ENCODE measurements around the gene PTPN14. TPM values are rescaled to one million over a fixed set of nuclear protein-coding genes. Genes with fewer than 3 reads are reported as not detected.

PTPN14 gene
- total RNA-seq, 4 donors from 2014 or later: 4.5 to 9.7 (median 7.1) TPM

DNA sequence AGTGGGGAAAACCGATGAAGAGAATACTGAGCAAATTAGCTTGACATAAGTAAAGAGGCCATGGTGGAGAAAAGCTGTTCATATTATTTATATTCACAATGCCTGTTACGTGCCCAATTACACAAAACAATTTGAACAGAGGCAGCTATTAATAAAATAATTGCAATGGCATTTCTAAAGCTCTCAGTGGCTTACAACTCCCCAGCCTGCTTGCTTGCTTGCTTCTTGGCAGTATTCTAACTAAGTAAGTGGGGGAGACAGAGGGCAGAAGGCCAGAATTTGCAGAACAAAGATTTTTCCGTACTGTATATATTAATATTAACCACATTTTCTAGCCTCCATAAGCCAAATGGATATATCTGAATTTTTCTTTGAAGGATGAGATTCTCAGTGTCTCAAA lies 12.9 kb downstream of the PTPN14 start:
- WGBS, 2 donors (ENCODE audit: low coverage in 1 of 2): 49 to 65% methylated on average over 3 of the region's 3 CpGs
- H3K27ac ChIP-seq: peak overlapping the region in 1 of 4 donors; percentile 36
- in situ Hi-C loops (cut with MboI; ENCODE audit: low pct_ligation_motif_present in 1 of 4, low pct_unique_long_range_greater_than_20kb in 1 of 4, low sequenced_read_pairs in 3 of 4): no loop called here

GRCh38 chr1:214537872-214538473 lies 13.4 kb downstream of the PTPN14 start:
- DNase-seq: no peak
- in situ Hi-C loops (cut with MboI; ENCODE audit: low pct_ligation_motif_present in 1 of 4, low pct_unique_long_range_greater_than_20kb in 1 of 4, low sequenced_read_pairs in 3 of 4): no loop called here
- 71 to 89% methylated on average over 4 of the region's 4 CpGs for WGBS, 2 donors (ENCODE audit: low coverage in 1 of 2)
- intact Hi-C loops (cut with DNase I; ENCODE audit: low total_unique reads): no loop called here
- H3K27ac ChIP-seq: peak overlapping the region in 1 of 4 donors; percentile 36
- no peaks in the 10 kb centered on the region for H3K27me3 ChIP-seq
- peaks cover 0 to 16% (median 5%) of the 10 kb centered on the region in 4 donors for H3K4me1 ChIP-seq
- H3K36me3 ChIP-seq: no peaks in the 10 kb centered on the region
- TF ChIP-seq POLR2A (IDR thresholded peaks at IDR 0.05) (no peak), POLR2AphosphoS5 (IDR thresholded peaks at IDR 0.05) (no peak), CTCF (IDR thresholded peaks at IDR 0.05) (no peak)
- H3K4me3 ChIP-seq: no peak overlapping the region
- no peaks in the 10 kb centered on the region for H3K9me3 ChIP-seq

More for the DNA sequence above, 12.9 kb downstream of the PTPN14 start:
- intact Hi-C loops (cut with DNase I; ENCODE audit: low total_unique reads): no loop called here
- H3K4me1 ChIP-seq: peaks cover 0 to 16% (median 5%) of the 10 kb centered on the region in 4 donors
- no peaks in the 10 kb centered on the region for H3K9me3 ChIP-seq
- DNase-seq: no peak
- H3K4me3 ChIP-seq: no peak overlapping the region
- no peaks in the 10 kb centered on the region for H3K36me3 ChIP-seq
- TF ChIP-seq POLR2A (IDR thresholded peaks at IDR 0.05): no peak
- H3K27me3 ChIP-seq: no peaks in the 10 kb centered on the region

- no peak for TF ChIP-seq EP300 (IDR thresholded peaks at IDR 0.05; ENCODE audit: low read depth)
- no peak for TF ChIP-seq POLR2AphosphoS5 (IDR thresholded peaks at IDR 0.05)
- TF ChIP-seq CTCF (IDR thresholded peaks at IDR 0.05): no peak
- Histone ChIP-seq H3K9me3 (no peaks in the 10 kb centered on the region), H3K27ac (no peak overlapping the region), H3K27me3 (no peaks in the 10 kb centered on the region), H3K4me3 (no peak overlapping the region), H3K4me1 (peaks cover 0 to 15% (median 3%) of the 10 kb centered on the region in 4 donors), H3K36me3 (no peaks in the 10 kb centered on the region)
- intact Hi-C loops (cut with DNase I; ENCODE audit: low total_unique reads): no loop called here
- no peak for DNase-seq
- WGBS, 2 donors (ENCODE audit: low coverage in 1 of 2): 77 to 79% methylated on average over 3 to 5 of the region's 5 CpGs
- in situ Hi-C loops (cut with MboI; ENCODE audit: low pct_ligation_motif_present in 1 of 4, low pct_unique_long_range_greater_than_20kb in 1 of 4, low sequenced_read_pairs in 3 of 4): no loop called here
These were observed 14.2 kb downstream of the PTPN14 start for GRCh38 chr1:214537219-214537618.

DNA sequence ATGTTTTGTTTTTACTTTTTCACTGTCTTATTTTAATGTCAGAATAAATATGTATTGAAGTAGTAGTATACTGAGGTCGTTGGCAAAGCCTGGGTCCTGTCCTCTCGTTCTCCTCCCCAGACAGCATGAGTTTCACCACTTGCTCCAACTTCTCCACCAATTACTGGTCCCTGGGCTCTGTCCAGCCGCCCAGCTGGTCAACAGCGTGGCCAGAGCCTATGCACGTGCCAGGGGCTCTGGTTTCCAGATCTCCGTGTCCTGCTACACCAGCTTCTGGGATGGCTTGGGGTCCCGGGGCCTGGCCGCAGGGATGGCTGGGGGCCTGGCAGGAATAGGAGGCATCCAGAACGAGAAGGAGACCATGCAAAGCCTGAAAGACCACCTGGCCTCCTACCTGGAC lies 19.3 kb downstream of the PTPN14 start:
- no peaks in the 10 kb centered on the region for H3K4me1 ChIP-seq
- no peaks in the 10 kb centered on the region for H3K27me3 ChIP-seq
- 81 to 88% methylated on average over 7 to 9 of the region's 9 CpGs for WGBS, 2 donors (ENCODE audit: low coverage in 1 of 2)
- H3K4me3 ChIP-seq: no peak overlapping the region
- in situ Hi-C loops (cut with MboI; ENCODE audit: low pct_ligation_motif_present in 1 of 4, low pct_unique_long_range_greater_than_20kb in 1 of 4, low sequenced_read_pairs in 3 of 4): no loop called here
- H3K9me3 ChIP-seq: no peaks in the 10 kb centered on the region
- H3K27ac ChIP-seq: no peak overlapping the region
- intact Hi-C loops (cut with DNase I; ENCODE audit: low total_unique reads): no loop called here
- no peaks in the 10 kb centered on the region for H3K36me3 ChIP-seq
- no peak for DNase-seq
- TF ChIP-seq POLR2AphosphoS5 (IDR thresholded peaks at IDR 0.05) (no peak), POLR2A (IDR thresholded peaks at IDR 0.05) (no peak), CTCF (IDR thresholded peaks at IDR 0.05) (no peak), EP300 (IDR thresholded peaks at IDR 0.05; ENCODE audit: low read depth) (no peak)

DNA sequence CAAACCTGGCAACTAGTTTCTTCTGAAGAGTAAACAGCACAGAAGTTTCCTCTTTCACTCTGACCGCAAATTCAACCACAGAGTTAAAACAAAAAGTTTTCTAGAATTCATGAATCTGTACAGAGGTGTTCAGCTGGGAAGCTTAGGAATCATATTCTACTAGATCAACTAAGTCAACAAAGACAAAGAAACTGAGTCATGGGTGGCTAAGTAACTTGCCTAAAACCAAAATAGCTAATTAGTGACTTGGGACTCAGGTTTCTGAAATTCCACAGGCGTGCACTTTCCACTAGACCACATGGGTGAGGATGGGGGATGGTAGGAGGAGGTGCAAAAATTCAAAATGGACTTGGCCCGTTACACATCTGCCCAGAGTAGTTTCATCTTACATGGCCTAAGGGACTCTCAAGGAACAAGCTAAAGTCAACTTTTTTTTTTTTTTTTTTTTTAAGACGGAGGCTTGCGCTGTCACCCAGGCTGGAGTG lies 25.8 kb downstream of the PTPN14 start:
- Histone ChIP-seq H3K9me3 (no peaks in the 10 kb centered on the region), H3K4me1 (peaks cover 0 to 5% (median 0%) of the 10 kb centered on the region in 4 donors), H3K36me3 (no peaks in the 10 kb centered on the region), H3K27me3 (no peaks in the 10 kb centered on the region), H3K27ac (no peak overlapping the region), H3K4me3 (no peak overlapping the region)
- no peak for DNase-seq
- WGBS, 2 donors (ENCODE audit: low coverage in 1 of 2): 76 to 82% methylated on average over 3 to 5 of the region's 5 CpGs
- intact Hi-C loops (cut with DNase I; ENCODE audit: low total_unique reads) (no loop called here), in situ Hi-C loops (cut with MboI; ENCODE audit: low pct_ligation_motif_present in 1 of 4, low pct_unique_long_range_greater_than_20kb in 1 of 4, low sequenced_read_pairs in 3 of 4) (no loop called here)
- no peak for TF ChIP-seq POLR2AphosphoS5 (IDR thresholded peaks at IDR 0.05)
- no peak for TF ChIP-seq CTCF (IDR thresholded peaks at IDR 0.05)
- no peak for TF ChIP-seq POLR2A (IDR thresholded peaks at IDR 0.05)
- TF ChIP-seq EP300 (IDR thresholded peaks at IDR 0.05; ENCODE audit: low read depth): no peak

Data from transverse colon (tissue), 4 donors.